ENCODE data around the gene RUVBL1. TPM values are rescaled to one million over a fixed set of nuclear protein-coding genes. Genes with fewer than 3 reads are reported as not detected.

Gene RUVBL1
- polyA plus RNA-seq, 4 donors = 7.6 to 40.4 (median 20.4) TPM

- no peak overlapping the region for H3K27ac ChIP-seq (ENCODE audit: low read depth in 1 of 3, low read length in 2 of 3)
- 79 to 94% (median 92%) methylated on average over 2 of the region's 2 CpGs for WGBS, 3 donors
- DNase-seq = no peak
- no peak for FAIRE-seq
- H3K4me3 ChIP-seq (ENCODE audit: low read depth in 1 of 3, low read length in 3 of 3) = no peak overlapping the region
- no peaks in the 10 kb centered on the region for H3K27me3 ChIP-seq (ENCODE audit: control insufficient read depth in 3 of 3, insufficient read depth in 3 of 3, low read length in 3 of 3)
- no peaks in the 10 kb centered on the region for H3K9me3 ChIP-seq (ENCODE audit: control insufficient read depth in 2 of 2, insufficient read depth in 1 of 2, low read depth in 1 of 2, low read length in 1 of 2)
- H3K36me3 ChIP-seq (ENCODE audit: control insufficient read depth in 3 of 3, insufficient read depth in 2 of 3, low read depth in 1 of 3, low read length in 3 of 3) = peaks cover 3 to 48% (median 20%) of the 10 kb centered on the region in 3 donors
- peaks cover 0 to 17% (median 0%) of the 10 kb centered on the region in 3 donors for H3K4me1 ChIP-seq (ENCODE audit: control insufficient read depth in 3 of 3, insufficient read depth in 2 of 3, low read depth in 1 of 3, low read length in 2 of 3)
These were observed 23.0 kb downstream of the RUVBL1 start for GRCh38 chr3:128100638-128101037.

- 91 to 96% (median 93%) methylated on average over 3 of the region's 3 CpGs for WGBS, 3 donors
- Histone ChIP-seq H3K27ac (ENCODE audit: low read depth in 1 of 3, low read length in 2 of 3) (no peak overlapping the region), H3K4me1 (ENCODE audit: control insufficient read depth in 3 of 3, insufficient read depth in 2 of 3, low read depth in 1 of 3, low read length in 2 of 3) (peaks cover 0 to 17% (median 0%) of the 10 kb centered on the region in 3 donors), H3K9me3 (ENCODE audit: control insufficient read depth in 2 of 2, insufficient read depth in 1 of 2, low read depth in 1 of 2, low read length in 1 of 2) (no peaks in the 10 kb centered on the region), H3K36me3 (ENCODE audit: control insufficient read depth in 3 of 3, insufficient read depth in 2 of 3, low read depth in 1 of 3, low read length in 3 of 3) (peaks cover 3 to 53% (median 20%) of the 10 kb centered on the region in 3 donors), H3K27me3 (ENCODE audit: control insufficient read depth in 3 of 3, insufficient read depth in 3 of 3, low read length in 3 of 3) (no peaks in the 10 kb centered on the region), H3K4me3 (ENCODE audit: low read depth in 1 of 3, low read length in 3 of 3) (no peak overlapping the region)
- DNase-seq (no peak), FAIRE-seq (no peak)
These were observed 23.5 kb downstream of the RUVBL1 start for GRCh38 chr3:128100161-128100560.

- 68 to 81% (median 70%) methylated on average over 6 of the region's 6 CpGs for WGBS, 3 donors
- FAIRE-seq = no peak
These were observed 25.4 kb downstream of the RUVBL1 start for GRCh38 chr3:128098234-128098633.

GRCh38 chr3:128095222-128095703 lies 28.3 kb downstream of the RUVBL1 start:
- peaks cover 0 to 17% (median 0%) of the 10 kb centered on the region in 3 donors for H3K4me1 ChIP-seq (ENCODE audit: control insufficient read depth in 3 of 3, insufficient read depth in 2 of 3, low read depth in 1 of 3, low read length in 2 of 3)
- no peak overlapping the region for H3K4me3 ChIP-seq (ENCODE audit: low read depth in 1 of 3, low read length in 3 of 3)
- FAIRE-seq (no peak), DNase-seq (peak; percentile 76 to 85)
- no peaks in the 10 kb centered on the region for H3K9me3 ChIP-seq (ENCODE audit: control insufficient read depth in 2 of 2, insufficient read depth in 1 of 2, low read depth in 1 of 2, low read length in 1 of 2)
- H3K27me3 ChIP-seq (ENCODE audit: control insufficient read depth in 3 of 3, insufficient read depth in 3 of 3, low read length in 3 of 3) = no peaks in the 10 kb centered on the region
- 65 to 88% (median 70%) methylated on average over 6 of the region's 6 CpGs for WGBS, 3 donors
- H3K27ac ChIP-seq (ENCODE audit: low read depth in 1 of 3, low read length in 2 of 3) = no peak overlapping the region
- H3K36me3 ChIP-seq (ENCODE audit: control insufficient read depth in 3 of 3, insufficient read depth in 2 of 3, low read depth in 1 of 3, low read length in 3 of 3) = peaks cover 4 to 57% (median 14%) of the 10 kb centered on the region in 3 donors

More at GRCh38 chr3:128098234-128098633, 25.4 kb downstream of the RUVBL1 start:
- DNase-seq = peak in 1 of 2 donors; percentile 60
- Histone ChIP-seq H3K4me3 (ENCODE audit: low read depth in 1 of 3, low read length in 3 of 3) (no peak overlapping the region), H3K27me3 (ENCODE audit: control insufficient read depth in 3 of 3, insufficient read depth in 3 of 3, low read length in 3 of 3) (no peaks in the 10 kb centered on the region), H3K27ac (ENCODE audit: low read depth in 1 of 3, low read length in 2 of 3) (peak overlapping the region in 1 of 3 donors; percentile 6), H3K9me3 (ENCODE audit: control insufficient read depth in 2 of 2, insufficient read depth in 1 of 2, low read depth in 1 of 2, low read length in 1 of 2) (no peaks in the 10 kb centered on the region), H3K4me1 (ENCODE audit: control insufficient read depth in 3 of 3, insufficient read depth in 2 of 3, low read depth in 1 of 3, low read length in 2 of 3) (peaks cover 0 to 17% (median 0%) of the 10 kb centered on the region in 3 donors), H3K36me3 (ENCODE audit: control insufficient read depth in 3 of 3, insufficient read depth in 2 of 3, low read depth in 1 of 3, low read length in 3 of 3) (peaks cover 3 to 66% (median 20%) of the 10 kb centered on the region in 3 donors)

- Histone ChIP-seq H3K4me3 (ENCODE audit: low read depth in 1 of 3, low read length in 3 of 3) (no peak overlapping the region), H3K27me3 (ENCODE audit: control insufficient read depth in 3 of 3, insufficient read depth in 3 of 3, low read length in 3 of 3) (no peaks in the 10 kb centered on the region), H3K27ac (ENCODE audit: low read depth in 1 of 3, low read length in 2 of 3) (no peak overlapping the region), H3K9me3 (ENCODE audit: control insufficient read depth in 2 of 2, insufficient read depth in 1 of 2, low read depth in 1 of 2, low read length in 1 of 2) (no peaks in the 10 kb centered on the region), H3K36me3 (ENCODE audit: control insufficient read depth in 3 of 3, insufficient read depth in 2 of 3, low read depth in 1 of 3, low read length in 3 of 3) (peaks cover 4 to 51% (median 8%) of the 10 kb centered on the region in 3 donors), H3K4me1 (ENCODE audit: control insufficient read depth in 3 of 3, insufficient read depth in 2 of 3, low read depth in 1 of 3, low read length in 2 of 3) (peaks cover 0 to 17% (median 0%) of the 10 kb centered on the region in 3 donors)
- FAIRE-seq (no peak), DNase-seq (no peak)
- WGBS, 3 donors = 78 to 82% (median 80%) methylated on average over 13 of the region's 13 CpGs
These were observed 29.1 kb downstream of the RUVBL1 start for GRCh38 chr3:128094295-128095151.

GRCh38 chr3:128091586-128091985 lies 32.0 kb downstream of the RUVBL1 start:
- Histone ChIP-seq H3K27ac (ENCODE audit: low read depth in 1 of 3, low read length in 2 of 3) (no peak overlapping the region), H3K9me3 (ENCODE audit: control insufficient read depth in 2 of 2, insufficient read depth in 1 of 2, low read depth in 1 of 2, low read length in 1 of 2) (no peaks in the 10 kb centered on the region), H3K4me3 (ENCODE audit: low read depth in 1 of 3, low read length in 3 of 3) (no peak overlapping the region), H3K36me3 (ENCODE audit: control insufficient read depth in 3 of 3, insufficient read depth in 2 of 3, low read depth in 1 of 3, low read length in 3 of 3) (peaks cover 2 to 45% (median 4%) of the 10 kb centered on the region in 3 donors), H3K4me1 (ENCODE audit: control insufficient read depth in 3 of 3, insufficient read depth in 2 of 3, low read depth in 1 of 3, low read length in 2 of 3) (no peaks in the 10 kb centered on the region), H3K27me3 (ENCODE audit: control insufficient read depth in 3 of 3, insufficient read depth in 3 of 3, low read length in 3 of 3) (no peaks in the 10 kb centered on the region)
- no peak for FAIRE-seq
- 94 to 97% (median 96%) methylated on average over 2 of the region's 2 CpGs for WGBS, 3 donors
- no peak for DNase-seq

- DNase-seq (no peak), FAIRE-seq (no peak)
- H3K36me3 ChIP-seq (ENCODE audit: control insufficient read depth in 3 of 3, insufficient read depth in 2 of 3, low read depth in 1 of 3, low read length in 3 of 3) = peaks cover 0 to 49% (median 2%) of the 10 kb centered on the region in 3 donors
- no peaks in the 10 kb centered on the region for H3K27me3 ChIP-seq (ENCODE audit: control insufficient read depth in 3 of 3, insufficient read depth in 3 of 3, low read length in 3 of 3)
- H3K4me1 ChIP-seq (ENCODE audit: control insufficient read depth in 3 of 3, insufficient read depth in 2 of 3, low read depth in 1 of 3, low read length in 2 of 3) = no peaks in the 10 kb centered on the region
- no peak overlapping the region for H3K27ac ChIP-seq (ENCODE audit: low read depth in 1 of 3, low read length in 2 of 3)
- 98 to 100% (median 100%) methylated on average over 1 of the region's 1 CpG for WGBS, 3 donors
- no peak overlapping the region for H3K4me3 ChIP-seq (ENCODE audit: low read depth in 1 of 3, low read length in 3 of 3)
- no peaks in the 10 kb centered on the region for H3K9me3 ChIP-seq (ENCODE audit: control insufficient read depth in 2 of 2, insufficient read depth in 1 of 2, low read depth in 1 of 2, low read length in 1 of 2)
These were observed 34.5 kb downstream of the RUVBL1 start for GRCh38 chr3:128089135-128089534.

GRCh38 chr3:128084675-128085021 lies 39.0 kb downstream of the RUVBL1 start:
- FAIRE-seq (no peak), DNase-seq (no peak)
- Histone ChIP-seq H3K27me3 (ENCODE audit: control insufficient read depth in 3 of 3, insufficient read depth in 3 of 3, low read length in 3 of 3) (no peaks in the 10 kb centered on the region), H3K4me1 (ENCODE audit: control insufficient read depth in 3 of 3, insufficient read depth in 2 of 3, low read depth in 1 of 3, low read length in 2 of 3) (no peaks in the 10 kb centered on the region), H3K27ac (ENCODE audit: low read depth in 1 of 3, low read length in 2 of 3) (peak overlapping the region in 1 of 3 donors; percentile 68), H3K9me3 (ENCODE audit: control insufficient read depth in 2 of 2, insufficient read depth in 1 of 2, low read depth in 1 of 2, low read length in 1 of 2) (no peaks in the 10 kb centered on the region), H3K36me3 (ENCODE audit: control insufficient read depth in 3 of 3, insufficient read depth in 2 of 3, low read depth in 1 of 3, low read length in 3 of 3) (peaks cover 0 to 75% (median 0%) of the 10 kb centered on the region in 3 donors), H3K4me3 (ENCODE audit: low read depth in 1 of 3, low read length in 3 of 3) (no peak overlapping the region)
- WGBS, 3 donors = 60 to 72% (median 68%) methylated on average over 6 of the region's 6 CpGs

All from small intestine (tissue), 7 donors.